GM19463 (cell line): ENCODE measurements around the gene ZNF185.

Experiments
- ATAC-seq: cut with Tn5 transposase; IDR thresholded peaks from one replicate; pipeline ENCODE4 v1.9.1; 2021; ENCODE audit warnings: mild to moderate bottlenecking, moderate library complexity; ENCODE audit not compliant: unreplicated experiment

ZNF185 gene

GRCh38 chrX:152895121-152895520 lies 2.7 kb upstream of the ZNF185 start:
- ATAC-seq: no peak

- no peak for ATAC-seq
Measured at GRCh38 chrX:152895724-152896420, 2.0 kb upstream of the ZNF185 start.

GRCh38 chrX:152896450-152896849 lies 1.4 kb upstream of the ZNF185 start:
- ATAC-seq: no peak

GRCh38 chrX:152898442-152898841 lies 575 bp downstream of the ZNF185 start:
- no peak for ATAC-seq

DNA sequence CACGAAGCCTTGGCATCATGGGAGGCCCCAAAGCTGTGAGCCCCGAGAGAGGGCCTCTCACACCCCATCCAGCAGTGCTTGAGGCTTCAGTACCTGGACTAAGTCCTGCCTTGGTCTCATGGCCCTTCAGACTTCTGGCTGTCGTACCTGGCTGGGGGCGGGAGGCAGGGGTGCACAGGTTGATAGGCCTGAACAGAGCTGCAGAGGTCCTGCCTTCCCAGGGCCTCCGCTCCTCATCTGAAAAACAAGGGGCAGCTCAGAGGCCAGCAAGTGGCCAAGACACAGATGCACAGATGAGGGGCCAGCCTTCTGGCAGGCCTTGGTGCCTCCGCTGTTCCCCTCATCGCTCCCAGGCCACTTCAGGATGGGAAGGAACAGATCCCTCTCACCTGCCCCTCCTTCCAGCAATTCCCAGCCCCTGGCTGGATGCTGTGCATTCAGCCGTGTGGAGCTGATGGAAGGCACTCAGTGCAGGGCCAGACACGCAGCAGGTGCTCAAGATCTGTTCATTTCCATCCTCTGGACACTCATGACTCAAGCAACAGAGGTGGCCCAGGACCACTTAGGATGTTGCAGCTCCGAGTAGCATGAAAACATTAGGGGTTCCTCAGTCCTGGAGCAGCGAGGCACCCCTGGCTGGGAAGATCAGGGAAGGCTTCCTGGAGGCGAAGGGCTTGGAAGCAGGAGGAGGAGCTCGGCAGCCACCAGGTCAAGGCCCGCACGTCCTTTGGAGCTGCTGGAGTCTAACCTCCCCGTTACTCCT lies 1.4 kb downstream of the ZNF185 start:
- no peak for ATAC-seq

DNA sequence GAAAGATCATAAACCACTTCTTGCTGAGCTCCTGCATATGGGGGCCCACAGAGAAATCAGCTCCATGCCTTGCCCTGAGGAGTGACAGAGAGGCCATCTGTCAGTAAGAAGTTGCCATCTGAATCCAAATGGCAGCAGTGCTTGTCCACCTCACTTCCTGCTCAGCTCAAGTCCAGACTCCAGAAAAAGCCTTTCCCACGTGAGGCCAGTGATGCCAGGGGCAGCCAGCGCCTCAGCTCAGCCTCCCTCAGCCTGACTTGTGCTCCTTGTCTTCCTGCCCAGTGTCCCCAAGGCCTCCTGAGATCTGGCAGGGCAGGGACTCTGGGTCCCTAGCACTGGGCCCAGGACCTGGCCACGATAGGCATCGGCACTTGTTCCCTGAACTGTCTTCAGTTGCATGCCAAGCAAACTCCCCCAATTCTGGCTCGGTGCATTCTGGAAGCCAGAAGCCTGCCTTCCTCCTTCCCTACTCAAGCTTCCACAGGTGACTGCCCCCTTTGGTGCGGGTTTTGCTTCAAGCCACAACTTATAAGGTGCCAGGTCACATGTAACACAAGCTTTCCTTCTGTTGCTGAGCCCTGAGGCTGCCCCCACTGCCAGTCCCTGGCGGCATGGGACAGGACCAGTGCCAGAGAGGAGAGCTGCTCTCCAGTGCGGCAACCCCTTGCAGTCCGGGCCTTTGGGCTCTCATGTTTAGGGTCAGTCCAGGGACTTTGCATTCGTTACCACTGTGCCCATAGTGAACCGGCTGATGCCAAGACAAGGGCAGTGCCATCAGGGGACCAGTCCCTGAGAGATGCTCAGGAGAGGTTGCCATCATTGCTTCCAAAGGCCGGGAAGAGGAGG lies 2.2 kb downstream of the ZNF185 start:
- no peak for ATAC-seq

DNA sequence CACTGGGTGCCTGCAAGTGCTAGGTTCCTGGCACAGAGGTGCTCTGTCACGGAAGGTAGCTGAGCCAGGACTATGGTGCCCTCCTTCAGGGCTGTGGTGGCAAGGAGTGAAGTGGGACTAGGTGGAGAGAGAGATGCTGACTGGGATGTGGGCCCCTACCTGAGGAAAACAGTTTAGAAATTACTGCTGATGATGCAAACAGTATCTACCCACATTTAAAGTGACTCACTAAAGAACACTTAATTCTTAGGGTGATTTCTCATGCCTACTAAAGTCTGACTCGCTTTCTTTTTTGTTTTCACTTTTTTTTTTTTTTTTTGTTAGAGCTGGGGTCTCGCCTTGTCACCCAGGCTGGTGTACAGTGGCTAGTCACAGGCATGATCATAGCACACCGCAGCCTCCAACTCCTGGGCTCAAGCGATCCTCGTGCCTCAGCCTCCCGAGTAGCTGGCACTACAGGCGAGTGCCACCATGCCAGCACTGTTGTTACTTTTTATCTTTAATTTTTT lies 3.1 kb downstream of the ZNF185 start:
- ATAC-seq: no peak

- no peak for ATAC-seq
Measured at GRCh38 chrX:152901816-152902501, 4.1 kb downstream of the ZNF185 start.

DNA sequence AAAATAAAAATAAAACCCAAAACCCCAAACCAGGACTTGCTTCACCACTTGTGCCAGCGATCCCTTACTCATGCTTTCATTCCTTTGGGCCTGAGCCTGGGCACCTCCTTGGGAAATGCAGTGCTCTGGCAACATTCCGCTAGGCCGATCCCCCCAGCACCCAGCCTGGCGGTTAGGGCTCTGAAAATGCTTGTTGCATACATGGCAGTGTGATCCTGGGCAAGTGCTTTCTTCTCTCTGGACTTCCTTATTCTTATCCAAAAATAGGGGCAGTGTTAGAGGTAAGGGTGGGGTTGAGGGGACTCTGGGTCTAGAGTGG lies 4.6 kb downstream of the ZNF185 start:
- no peak for ATAC-seq

GRCh38 chrX:152903589-152903988 lies 5.7 kb downstream of the ZNF185 start:
- ATAC-seq: no peak

DNA sequence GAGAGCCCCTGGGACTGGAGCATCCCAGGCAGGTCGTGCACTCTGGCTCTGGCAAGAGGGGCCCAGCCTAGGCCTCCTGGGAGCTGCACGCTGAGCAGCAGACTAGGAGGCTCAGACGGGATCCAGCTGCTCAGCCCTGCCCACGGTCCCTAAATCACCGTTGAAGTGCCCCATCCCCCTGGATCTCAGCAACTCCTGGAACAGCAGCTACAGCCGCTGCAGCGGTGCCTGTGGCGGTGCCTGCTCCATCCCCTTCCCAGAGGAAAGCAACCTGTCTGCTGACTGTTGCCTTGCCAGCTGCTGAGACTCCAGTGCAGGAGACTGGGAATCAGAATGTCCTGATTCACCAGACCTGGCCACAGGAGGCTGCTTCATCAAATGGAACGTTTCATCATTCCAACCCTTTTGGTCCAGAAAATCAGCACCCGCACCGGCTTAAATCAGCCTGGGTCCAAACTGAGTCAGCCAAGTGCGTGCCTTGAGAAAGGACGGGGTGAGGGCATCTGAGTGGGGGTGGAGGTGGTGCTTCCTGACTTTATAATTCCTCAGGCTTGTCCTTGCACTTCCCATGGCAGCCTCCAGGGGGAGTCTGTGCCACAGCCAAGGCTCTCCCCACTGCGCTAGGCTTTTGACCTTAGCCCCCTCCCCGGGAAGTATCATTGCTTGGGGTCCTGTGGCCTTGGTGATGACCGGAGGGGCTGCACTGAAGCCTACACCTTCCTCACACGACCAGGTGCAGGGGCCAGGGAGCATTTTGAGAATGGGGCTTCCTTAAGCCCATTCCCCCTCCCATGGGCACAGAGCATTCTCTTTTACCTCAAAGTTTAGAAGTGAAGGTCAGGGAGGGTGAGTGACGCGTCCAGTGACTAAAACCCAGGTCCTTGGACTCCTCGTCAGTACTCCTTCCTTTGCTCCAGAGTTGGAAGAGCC lies 6.5 kb downstream of the ZNF185 start:
- peak; percentile 49 for ATAC-seq

DNA sequence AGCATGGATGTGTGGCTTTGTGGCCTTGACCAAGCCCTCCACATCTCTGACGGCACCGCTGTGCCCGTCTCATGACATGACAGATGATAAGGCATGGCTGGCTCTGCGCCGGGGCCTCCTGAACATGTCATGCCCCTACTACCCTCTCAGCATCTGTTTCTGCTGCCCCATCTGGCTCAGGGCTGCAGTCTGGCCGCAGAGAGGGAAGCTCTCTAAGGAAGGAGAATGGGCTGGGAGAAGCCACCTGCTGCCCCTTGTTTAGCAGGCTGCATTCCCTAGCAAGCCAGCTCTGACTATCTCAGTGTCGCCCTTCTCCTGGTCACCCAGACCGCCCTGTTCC lies 7.2 kb downstream of the ZNF185 start:
- no peak for ATAC-seq

DNA sequence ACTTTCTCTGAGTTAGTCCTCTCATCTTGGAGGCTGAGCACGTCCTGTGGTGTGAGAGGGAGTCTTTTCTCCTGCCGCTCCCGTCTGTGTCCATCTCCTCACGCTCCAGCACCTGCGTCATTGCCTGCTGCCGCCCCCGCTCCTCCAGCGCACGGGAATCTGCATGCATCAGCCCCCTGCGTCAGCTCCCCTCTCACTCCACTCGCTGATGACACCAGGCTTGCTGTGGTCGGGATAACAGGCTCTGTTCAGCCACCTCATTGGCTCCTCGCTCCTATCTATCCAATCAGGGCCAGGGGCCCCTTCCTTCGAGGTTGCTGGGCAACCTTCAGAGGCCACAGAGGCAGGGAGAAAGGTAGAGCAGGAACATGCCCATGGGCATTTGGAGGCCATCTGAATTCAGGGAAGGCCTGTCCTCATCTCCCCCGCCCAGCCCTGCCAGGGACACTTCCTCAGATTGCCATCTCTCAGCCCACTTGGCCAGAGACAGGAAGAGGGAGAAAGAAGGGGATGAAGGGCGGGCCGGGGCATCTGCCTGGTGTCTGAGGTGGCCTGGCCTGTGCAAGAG lies 9.3 kb downstream of the ZNF185 start:
- no peak for ATAC-seq

GRCh38 chrX:152908486-152908885 lies 10.6 kb downstream of the ZNF185 start:
- no peak for ATAC-seq

GRCh38 chrX:152910018-152910417 lies 12.2 kb downstream of the ZNF185 start:
- peak; percentile 76 for ATAC-seq

GRCh38 chrX:152912106-152912505 lies 14.2 kb downstream of the ZNF185 start:
- ATAC-seq: no peak

- no peak for ATAC-seq
Measured at GRCh38 chrX:152912641-152913040, 14.8 kb downstream of the ZNF185 start.

DNA sequence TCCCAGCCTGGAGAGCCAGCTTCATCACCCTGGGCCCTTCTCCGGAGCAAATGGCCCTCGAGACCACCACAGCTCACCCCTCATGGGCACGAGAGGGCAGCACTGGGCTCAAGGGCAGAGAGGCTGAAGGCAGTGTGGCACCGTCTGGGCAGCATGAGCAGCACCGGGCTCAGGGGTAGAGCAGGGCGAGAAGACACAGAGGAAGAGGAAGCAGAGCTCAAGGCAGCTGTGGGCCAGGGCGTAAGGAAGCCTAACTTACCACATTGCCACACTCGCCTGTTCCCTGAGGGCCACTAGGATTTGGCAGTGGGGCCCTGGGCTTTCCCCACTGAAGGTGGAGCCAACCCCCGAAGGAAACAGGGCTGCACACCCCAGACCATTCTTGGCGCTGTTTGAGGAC lies 15.5 kb downstream of the ZNF185 start:
- ATAC-seq: no peak

DNA sequence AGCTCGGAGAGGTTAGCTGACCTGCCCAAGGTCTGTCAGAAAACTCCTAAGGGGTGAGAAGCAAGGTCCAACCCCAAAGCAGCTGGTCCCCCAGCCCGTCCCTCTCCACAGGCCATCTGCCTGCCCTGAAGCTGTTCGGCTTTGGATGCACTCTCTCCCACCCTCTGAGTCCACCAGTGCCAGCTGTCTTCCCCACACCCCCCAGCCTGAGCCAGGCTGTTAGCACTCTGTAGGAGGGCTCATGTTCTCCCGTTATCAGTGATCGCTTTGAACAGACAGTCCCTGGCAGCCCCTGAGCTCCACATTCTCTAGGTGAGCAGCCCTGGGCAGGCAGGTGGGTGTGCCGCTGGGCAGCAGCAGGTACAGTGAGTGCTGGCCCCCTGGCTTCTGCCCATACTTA lies 16.0 kb downstream of the ZNF185 start:
- ATAC-seq: no peak
